ENCODE results near the gene PROM2. TPM values are rescaled to one million over a fixed set of nuclear protein-coding genes. Genes with fewer than 3 reads are reported as not detected.

Gene PROM2
- polyA plus RNA-seq, 1 donor, result 1.5 TPM

DNA sequence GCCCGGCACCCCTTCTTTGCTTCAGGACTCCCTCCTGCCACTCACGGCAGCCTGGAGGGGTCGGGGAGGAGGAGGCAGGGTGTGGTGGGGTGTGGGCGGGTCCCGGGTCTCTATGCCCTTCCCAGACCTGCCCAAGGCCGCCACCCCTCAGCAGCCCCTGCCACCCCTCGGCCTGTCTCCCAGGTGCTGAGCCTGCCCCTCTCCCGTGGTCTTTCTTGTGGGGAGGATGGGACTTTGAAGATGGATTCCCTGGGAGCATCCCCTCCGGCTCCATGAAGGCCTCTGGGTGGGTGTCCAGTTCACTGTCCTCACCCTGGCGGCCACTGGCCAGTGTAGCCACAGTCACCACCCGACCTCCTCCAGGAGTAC, 46.1 kb downstream of the PROM2 start:
- no peak for DNase-seq (ENCODE audit: low read depth)

DNA sequence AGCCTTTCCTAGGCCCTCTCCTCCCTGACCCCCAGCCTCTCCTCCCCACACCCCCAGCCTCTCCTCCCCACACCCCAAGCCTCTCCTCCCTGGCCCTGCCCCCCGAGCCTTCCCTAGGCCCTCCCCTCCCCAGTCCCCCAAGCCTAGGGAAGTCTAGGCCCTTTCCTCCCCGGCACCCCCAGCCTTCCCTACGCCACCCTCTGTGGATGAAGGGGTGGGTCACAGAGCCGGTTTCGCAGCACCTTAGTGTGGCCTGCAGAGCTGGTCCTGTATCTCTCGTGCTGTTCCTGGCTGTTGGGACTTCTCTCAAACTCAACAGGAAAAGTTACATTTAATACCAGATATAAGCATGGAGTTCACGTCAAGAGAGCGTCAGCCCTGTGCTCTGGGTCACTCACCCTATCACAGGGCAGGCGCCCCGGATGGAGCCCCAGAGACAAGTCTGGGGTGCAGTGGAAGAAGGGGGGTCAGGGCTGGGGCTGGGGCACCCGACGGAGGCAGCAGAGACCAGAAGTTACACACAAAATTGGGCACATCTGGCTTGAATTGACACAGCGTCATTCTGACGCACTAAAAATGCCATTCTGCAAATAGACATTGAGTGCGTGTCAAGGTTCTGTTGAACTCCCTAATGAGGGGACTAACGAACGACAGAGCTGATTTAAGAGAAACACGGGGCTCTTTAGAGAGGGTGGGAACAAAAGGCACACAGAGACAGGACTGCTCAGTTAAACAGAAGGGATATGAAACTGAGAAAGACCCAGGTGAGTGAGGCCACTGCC, 46.9 kb downstream of the PROM2 start:
- DNase-seq (ENCODE audit: low read depth), result no peak

DNA sequence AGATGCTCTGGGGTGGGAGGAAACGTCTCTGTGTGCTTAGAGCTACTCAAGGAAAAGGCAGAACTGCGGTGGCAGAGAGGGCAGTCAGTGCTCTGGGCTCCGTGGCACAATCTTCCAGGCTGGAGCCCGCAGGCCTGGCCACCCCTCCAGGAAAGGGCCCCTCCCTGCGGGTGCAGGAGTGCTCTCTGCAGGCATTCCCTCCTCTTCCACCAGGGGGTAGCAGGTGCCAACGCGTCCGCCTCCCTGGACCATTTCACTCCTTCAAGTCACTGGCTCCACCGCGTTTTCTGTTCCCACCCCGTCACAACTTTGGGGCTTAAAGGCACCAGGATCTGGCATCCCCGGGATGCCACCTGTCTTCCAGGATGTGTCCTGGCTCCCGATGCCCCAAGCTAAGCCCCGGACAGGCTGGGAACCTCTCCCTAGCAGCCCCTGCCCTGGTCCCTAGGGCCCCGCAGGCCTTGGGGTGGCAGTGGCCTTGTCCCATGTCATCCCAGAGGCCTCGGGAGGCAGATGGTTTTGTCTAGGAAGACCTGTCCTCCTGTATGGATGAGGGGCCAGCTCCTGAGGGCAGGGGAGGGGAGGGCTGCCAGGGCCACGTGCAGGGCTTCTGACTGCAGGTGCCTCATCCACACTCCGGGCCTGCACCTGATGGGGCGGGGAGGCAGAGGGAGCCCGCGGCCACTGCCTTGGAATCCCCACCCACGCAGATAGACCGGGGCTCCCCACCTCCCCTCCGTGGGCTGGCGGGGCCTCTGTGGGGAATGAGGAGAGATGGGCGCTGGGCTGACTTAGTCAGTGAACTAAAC, 49.3 kb downstream of the PROM2 start:
- no peak for DNase-seq (ENCODE audit: low read depth)

DNA sequence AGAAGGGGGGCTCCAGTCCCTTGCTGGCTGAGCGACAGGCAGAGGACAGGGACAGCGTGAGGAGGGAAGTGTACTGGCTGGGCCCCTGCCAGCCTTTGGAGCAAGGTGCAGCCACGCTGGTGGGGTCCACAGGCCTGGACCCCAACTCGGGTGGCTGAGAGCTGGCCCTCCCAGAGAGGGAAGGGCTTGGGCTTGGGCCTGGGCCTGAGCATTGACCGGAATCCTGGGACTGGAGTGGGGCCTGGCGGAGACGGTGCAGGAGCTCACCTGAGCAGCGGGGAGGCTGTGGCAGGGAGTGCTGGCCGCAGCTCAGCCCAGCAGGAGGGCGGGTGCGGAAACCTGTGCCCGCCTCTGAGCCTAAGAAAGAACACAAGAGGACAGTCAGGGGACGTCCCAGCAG, 50.8 kb downstream of the PROM2 start:
- no peak for DNase-seq (ENCODE audit: low read depth)

DNA sequence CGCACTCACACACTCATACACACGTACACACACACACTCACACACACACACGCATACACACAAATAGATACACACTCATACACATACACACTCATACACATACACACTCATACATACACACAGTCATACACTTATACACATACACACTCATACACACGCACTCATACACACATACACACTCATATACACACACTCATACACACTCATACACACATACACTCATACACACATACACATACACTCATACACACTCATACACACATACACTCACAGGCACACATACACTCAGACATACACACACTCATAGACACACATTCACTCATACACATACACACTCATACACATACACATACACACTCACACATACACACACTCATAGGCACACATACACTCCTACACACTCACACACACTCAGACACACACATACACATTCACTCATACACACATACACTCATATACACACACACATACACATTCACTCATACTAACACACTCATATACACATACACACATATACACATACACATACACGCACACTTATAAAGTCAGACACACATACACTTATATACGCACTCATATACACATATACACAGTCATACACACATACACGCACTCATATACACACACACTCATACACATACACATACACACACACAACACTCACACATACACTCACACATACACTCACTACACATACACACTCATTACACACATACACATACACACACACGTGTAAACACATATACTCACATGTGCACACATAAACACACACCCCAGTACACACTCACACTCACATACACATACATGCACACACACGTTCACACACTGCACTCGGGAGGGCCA, 51.6 kb downstream of the PROM2 start:
- DNase-seq (ENCODE audit: low read depth), result no peak

DNA sequence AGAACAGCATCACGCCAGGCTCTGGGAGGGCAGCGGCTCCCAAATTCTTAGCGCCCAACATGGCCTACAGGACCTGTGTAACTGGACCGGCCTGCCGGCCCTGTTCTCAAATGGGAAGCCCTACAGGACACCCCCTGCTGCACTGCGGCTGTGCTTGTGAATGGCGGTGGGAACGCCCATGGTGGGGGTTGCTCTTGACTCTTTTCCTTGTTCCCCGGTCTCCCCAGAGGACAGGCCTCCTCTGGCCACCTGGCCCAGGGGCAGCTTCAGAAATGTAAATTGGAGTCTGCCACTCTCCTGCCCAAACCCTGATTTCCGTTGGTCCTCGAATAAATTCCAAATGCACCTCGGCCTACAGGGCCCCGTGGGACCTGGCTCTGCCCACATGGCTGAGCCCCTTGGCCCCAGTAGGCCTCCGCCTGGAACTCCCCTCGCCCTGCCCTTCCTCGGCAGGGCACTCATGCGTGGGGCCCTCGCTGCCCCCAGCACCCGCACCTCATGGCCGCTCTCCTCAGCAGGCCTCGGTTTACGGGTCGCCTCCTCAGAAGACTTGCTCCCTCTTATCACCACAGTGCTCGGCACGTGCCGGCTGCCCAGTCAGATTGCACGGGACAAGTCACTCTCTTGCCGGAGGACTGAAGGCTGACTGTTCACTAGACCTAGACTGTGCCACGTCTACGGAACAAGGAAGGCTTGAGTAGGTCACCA, 52.3 kb downstream of the PROM2 start:
- no peak for DNase-seq (ENCODE audit: low read depth)

DNA sequence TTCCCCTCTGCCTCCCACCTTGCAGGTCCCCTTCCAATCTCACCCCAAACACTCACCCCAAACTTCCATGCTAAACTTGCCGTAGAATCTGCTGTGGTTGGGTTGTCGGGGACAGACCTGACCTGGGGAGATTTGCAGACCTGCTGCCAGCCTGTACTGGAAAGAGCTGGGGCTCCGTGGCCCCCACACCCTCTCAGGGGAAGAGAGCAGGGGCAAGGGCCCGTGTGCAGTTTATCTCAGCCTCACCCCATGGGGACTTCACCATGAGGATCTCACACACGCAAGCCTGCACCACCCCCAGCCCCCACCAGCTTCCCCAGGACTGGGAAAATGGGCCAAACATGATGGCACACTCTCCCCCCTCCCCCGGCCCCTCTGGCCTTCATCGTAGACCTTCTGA, 53.6 kb downstream of the PROM2 start:
- DNase-seq (ENCODE audit: low read depth), result no peak

DNA sequence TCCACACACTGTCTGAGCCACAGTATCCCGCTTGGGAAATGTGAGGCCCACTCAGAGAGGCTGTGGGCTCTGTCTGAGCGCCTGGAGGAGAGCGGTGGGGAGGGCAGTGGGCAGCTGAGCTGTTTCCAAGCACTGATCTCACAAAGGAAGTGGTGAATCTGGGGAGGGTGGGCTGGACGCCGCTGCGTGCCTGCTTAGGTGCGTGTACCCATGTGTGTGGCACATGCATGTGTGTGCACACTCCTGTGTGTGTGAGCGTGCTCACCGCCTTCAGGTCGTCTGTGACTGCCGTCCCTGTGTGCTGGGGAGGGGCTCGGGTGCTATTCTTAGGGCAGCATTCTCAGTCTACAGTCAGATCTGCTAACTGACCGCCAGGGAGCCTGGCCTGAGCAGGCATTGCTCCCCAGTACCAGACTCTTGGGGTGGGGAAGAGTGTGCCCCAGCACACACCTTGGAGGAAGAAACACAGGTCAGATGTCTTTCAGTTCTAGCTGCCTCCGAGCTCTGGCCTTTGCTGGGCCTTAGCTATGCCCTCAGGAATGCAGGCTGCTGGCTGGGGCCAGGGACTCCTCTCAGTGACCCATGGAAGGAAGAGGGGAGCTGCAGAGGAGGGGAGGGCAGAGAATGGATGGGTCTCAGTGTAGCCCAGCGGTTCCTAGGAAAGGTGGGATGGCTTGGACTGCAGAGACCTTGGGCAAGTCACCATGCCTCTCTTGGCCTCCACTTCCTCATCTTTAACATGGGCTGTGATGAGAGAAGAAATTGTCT, 54.3 kb downstream of the PROM2 start:
- no peak for DNase-seq (ENCODE audit: low read depth)

DNA sequence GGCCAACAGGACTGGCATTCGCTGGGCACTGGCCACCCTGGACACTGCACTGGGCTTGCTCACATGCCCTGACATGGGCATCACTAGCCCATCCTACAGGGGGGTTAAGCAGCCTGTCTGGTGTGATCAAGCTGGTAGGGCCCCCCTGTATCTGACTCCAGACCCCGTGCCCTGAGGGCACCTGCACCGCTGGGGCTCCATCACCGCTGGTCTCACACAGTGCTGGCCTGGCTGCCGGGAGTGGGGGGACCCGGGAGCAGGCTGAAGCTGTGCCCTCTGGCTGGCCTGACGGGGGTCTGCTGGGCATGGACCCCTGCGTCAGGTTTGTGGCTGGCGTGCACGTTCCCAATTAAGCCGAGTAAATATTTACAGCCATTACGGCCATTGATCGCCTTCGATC, 55.2 kb downstream of the PROM2 start:
- no peak for DNase-seq (ENCODE audit: low read depth)

DNA sequence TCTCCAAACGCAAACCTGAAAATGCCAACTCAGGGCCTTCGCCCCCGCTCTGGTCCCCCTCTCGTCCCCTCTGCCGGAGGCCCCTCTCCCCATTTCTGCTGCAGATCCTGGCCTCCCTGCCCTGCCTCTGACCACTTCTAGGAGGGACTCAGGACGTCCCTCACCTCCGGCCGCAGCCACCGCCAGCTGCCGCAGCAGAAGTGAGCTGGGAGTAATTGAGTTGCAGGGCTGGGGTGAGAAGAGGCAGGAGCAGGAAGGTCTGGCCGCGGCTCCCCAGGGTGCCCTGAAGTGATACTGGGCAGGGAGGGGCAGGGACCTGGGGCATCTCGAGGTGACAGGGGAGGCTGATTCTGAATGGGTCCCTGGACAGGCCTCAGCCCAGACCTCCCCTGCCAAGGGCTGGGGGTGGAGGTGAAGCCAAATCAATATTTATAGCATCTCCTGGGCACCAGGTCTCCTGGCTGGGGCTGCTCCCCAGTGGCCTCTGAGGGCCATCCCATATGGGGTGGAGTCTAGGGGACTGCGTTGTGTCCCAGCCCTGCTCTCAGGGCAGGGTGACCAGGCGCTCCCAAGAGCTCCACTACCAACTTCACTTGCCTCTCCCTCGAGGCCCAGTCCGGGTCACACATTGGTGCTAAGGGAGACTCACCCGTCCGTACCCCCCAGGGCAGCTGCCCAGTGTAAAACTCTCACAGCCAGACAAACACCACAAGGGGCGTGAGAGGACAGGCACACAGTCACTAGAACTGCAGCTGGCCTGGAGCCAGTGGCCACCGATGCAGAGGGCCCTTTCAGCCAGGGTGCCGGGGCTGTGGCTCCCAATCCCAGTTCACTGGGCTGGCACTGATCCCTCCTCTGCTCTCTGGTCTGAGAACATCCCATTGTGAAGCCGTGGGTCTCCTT, 55.9 kb downstream of the PROM2 start:
- no peak for DNase-seq (ENCODE audit: low read depth)

DNA sequence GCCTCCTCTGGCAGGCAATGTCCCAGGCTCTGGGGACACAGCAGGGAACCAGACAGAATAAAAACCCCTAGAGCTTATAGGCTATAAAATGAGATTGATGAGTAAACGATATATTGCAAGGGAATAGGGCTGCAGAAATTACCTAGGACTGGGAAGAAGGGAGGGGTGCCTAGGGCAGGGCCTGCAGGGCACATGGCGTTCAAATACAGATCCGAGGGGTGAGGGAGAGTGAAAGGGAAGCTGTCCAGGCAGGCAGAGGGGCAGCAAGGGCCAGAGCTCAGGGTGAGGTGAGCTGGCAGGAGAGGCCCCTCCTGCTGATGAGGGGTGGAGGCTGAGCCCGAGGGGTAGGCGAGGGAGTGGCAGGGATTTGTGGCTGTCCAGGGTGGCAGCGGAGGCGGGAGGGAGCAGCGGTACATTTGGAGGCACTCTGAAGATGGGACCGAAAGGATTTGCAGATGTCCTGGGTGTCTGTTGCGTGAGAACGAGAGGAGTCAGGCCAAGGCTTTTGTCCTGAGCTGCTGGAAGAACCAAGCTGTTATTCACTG, 56.6 kb downstream of the PROM2 start:
- DNase-seq (ENCODE audit: low read depth), result no peak

DNA sequence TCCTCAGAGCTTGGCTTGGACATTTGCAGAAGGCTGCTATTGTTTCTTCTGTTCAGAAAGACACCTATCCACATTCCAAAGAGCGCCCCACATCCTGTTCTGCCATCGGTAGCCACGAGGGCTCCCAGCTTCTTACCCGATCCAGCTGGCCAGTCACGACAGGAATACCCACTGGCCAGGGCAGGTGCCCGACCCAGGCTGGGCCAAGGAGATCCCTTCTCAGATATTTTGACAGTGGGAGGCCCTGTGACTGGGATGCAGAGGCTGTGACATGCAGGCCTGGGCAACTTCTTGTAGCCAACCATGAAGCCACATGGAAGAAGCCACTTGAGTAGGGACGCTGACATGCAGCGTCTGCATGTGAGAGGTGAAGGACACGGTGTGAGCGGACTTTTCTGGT, 57.4 kb downstream of the PROM2 start:
- no peak for DNase-seq (ENCODE audit: low read depth)

DNA sequence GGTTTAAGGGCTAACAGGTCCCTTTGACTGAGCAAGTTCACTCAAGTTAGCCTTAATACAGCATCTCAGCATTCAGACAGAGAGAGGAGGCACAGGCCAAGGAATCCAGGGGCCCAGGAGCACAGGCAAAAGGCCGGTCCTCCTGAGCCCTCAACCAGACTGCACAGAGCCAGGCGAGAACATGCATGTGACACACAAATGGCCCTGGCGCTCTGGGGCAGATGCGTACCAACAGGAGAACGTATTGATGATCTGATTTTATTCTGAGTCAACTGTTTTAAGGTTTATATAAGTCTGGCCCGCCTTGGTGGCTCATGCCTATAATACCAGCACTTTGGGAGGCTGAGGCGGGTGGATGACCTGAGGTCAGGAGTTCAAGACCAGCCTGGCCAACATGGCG, 57.8 kb downstream of the PROM2 start:
- DNase-seq (ENCODE audit: low read depth), result no peak

DNA sequence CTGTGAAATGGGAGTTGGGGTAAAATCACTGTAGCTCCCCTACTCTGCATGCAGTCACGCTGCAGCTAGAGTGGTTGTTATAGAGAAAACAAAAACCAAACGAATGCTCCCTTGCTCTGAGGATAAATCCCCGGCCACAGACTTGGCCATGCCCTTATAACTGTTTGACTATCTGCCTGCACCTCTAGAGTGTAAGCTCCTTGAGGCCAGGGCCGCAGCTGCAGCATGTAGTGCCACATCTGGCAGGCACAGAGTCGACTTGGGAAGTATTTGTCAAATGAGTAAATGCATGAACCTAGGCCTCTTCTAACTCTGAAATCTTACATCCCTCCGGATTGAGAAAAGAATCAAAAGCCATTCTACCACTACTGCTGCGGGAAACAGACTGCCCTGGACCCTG, 58.8 kb downstream of the PROM2 start:
- DNase-seq (ENCODE audit: low read depth), result no peak

DNA sequence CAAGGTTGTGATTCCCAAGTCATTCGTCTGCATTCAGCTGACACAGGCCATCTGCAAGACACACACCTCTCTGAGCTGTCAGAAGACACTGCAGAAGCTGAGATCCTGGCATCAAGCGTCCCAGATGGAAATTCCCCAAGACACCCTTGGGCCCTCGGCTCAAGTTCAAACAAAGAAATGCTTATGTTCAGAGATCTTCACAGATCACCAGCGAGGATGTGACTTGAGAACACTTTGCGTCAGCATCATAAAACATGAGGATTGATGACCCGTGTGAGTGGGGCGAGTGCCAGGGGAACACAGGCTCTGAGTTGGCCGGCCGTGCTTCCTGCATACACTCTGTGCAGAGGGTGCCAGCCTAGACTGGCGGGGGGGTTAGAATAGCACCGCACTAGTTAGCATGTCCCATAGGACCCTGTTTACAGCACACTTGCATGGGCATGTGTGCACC, 59.7 kb downstream of the PROM2 start:
- DNase-seq (ENCODE audit: low read depth), result no peak

DNA sequence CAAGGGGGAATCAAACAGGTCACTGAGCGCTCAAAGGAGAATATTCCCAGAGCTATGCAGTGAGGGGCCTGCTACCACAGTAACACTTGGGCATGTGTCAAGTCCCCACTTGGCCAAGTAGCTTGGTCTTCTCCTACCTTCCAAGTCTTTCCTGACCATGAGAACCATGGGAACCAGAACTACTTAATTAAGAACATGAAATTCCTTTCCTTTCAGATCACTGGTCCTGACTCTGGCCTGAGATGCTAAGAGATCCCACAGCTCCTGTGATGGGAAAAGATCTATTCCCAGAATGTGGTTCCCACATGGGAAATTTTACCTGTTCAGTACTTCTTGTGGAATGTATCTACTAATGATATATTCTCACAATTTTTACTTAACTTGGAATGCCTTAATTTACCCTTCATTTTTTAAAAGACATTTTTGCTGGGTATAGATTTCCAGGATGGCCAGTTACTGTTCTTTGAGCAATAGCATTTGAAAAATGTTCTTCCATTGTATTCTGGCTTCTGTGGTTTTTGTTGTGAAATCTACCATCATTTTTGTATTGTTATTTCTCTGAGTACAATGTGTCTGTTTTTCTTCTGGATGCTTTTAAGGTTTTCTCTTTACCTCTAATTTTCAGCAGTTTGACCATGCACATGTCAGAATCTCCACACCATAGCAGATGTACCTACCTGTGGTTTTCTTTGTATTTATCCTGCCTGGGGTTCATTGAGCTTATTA, 60.8 kb downstream of the PROM2 start:
- no peak for DNase-seq (ENCODE audit: low read depth)

DNA sequence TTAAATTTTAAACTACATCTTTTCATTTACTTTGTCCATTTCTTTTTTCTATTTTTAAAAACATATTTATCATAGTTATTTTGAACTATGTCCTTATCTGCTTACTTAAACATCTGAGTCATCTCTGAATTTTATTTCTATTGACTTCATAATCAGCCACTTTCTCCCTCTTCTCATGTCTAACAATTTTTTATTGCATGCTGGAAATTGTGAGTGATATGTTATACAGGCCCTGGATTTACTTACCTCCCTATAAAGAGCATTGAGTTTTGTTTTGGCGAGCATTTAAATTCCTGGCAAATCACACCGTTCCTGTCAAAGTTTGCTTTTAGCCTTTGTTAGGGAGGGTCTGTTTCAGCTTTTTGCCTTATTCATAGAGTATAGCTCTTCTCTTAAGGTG, 62.2 kb downstream of the PROM2 start:
- DNase-seq (ENCODE audit: low read depth), result no peak

DNA sequence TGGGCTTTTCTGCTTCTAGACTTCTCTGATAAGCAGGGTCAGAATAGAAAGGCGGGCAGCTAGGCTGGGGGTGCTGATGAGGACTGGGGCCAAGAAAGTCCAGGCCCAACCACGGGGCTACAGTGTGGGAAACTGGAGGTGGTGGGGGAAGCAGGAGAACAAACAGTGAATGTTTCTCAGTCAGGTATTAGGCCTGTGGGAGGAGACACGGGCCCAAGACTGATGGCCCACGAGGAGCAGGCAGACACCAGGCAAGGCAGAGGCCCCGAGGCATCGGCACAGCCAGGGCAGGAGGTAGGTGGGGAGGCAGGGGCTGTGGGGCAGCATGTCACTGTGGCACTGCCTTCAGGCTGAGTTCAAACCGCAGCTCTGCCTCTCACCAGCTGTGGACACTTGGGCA, 63.6 kb downstream of the PROM2 start:
- no peak for DNase-seq (ENCODE audit: low read depth)

Data from forelimb muscle (tissue), 1 donor.